ENCODE results near the gene GSC. TPM values are rescaled to one million over a fixed set of nuclear protein-coding genes. Genes with fewer than 3 reads are reported as not detected.

Gene GSC
- total RNA-seq, 1 experiment from 2014 or later = not detected

GRCh38 chr14:94819531-94819930 is 49.6 kb upstream of the GSC start:
- Histone ChIP-seq H3T11ph (ENCODE audit: low read length) (no peak overlapping the region), H3K18ac (ENCODE audit: insufficient read length, low read depth, low read length) (no peak overlapping the region), H3K27me3 (ENCODE audit: insufficient read depth, low read length) (no peaks in the 10 kb centered on the region), H4K20me1 (ENCODE audit: control insufficient read depth, insufficient read depth, insufficient read length) (no peaks in the 10 kb centered on the region), H4K91ac (ENCODE audit: insufficient read length, low read depth, low read length) (no peak overlapping the region), H3K79me2 (ENCODE audit: insufficient read depth, low read length) (no peaks in the 10 kb centered on the region), H2BK15ac (ENCODE audit: low read depth, low read length) (no peak overlapping the region), H2BK120ac (ENCODE audit: low read depth, low read length, poor library complexity, severe bottlenecking) (no peak overlapping the region), H2BK12ac (ENCODE audit: insufficient read length, low read depth, low read length) (no peak overlapping the region), H3K9ac (ENCODE audit: extremely low read depth, insufficient read length, low read length) (no peak overlapping the region), H2BK20ac (ENCODE audit: low read depth, low read length, poor library complexity, severe bottlenecking) (no peak overlapping the region), H2AFZ (ENCODE audit: low read length) (no peak overlapping the region), H3K27ac (ENCODE audit: insufficient read length, low read depth, low read length) (no peak overlapping the region), H4K5ac (ENCODE audit: insufficient read length, low read depth, low read length) (no peak overlapping the region), H4K8ac (replicated peaks; ENCODE audit: insufficient read length, low read depth, low read length) (no peak overlapping the region), H3K4me2 (ENCODE audit: insufficient read depth, insufficient read length, low read length) (no peak overlapping the region), H3K56ac (ENCODE audit: insufficient read length, low read depth, low read length) (no peak overlapping the region), H3K9me3 (ENCODE audit: control insufficient read depth, low read depth, low read length) (no peaks in the 10 kb centered on the region), H3K23ac (ENCODE audit: insufficient read length, low read depth, low read length) (no peak overlapping the region), H3K23me2 (ENCODE audit: insufficient read length, low read depth, low read length, poor library complexity, severe bottlenecking) (no peaks in the 10 kb centered on the region), H3K14ac (ENCODE audit: insufficient read depth, low read length) (no peak overlapping the region), H3K4me1 (ENCODE audit: insufficient read depth, low read length) (no peaks in the 10 kb centered on the region), H3K79me1 (ENCODE audit: insufficient read depth, low read depth, low read length, poor library complexity, severe bottlenecking) (no peaks in the 10 kb centered on the region), H2BK5ac (ENCODE audit: insufficient read length, low read length) (no peak overlapping the region), H3K4ac (ENCODE audit: low read depth, low read length) (no peak overlapping the region), H2AK5ac (ENCODE audit: insufficient read length, low read length) (no peak overlapping the region)
- no peak for DNase-seq
- H3K9me3 Mint-ChIP-seq = peaks cover 8 to 9% of the 10 kb centered on the region in 2 experiments
- H3K27me3 Mint-ChIP-seq (ENCODE audit: low read depth) = peaks cover 2% of the 10 kb centered on the region
- H3K27ac Mint-ChIP-seq = no peak overlapping the region
- peaks cover 3% of the 10 kb centered on the region in 2 experiments; a peak in 2 of 4 replicates for H3K4me1 Mint-ChIP-seq
- TF ChIP-seq CTCF (conservative IDR thresholded peaks at IDR 0.05) = no peak
- peaks cover 0 to 4% (median 4%) of the 10 kb centered on the region in 3 experiments; a peak in 3 of 7 replicates for H3K36me3 Mint-ChIP-seq (ENCODE audit: insufficient read depth in 1 of 3, low read depth in 3 of 3)
- H3K4me3 Mint-ChIP-seq = no peak overlapping the region
- WGBS (ENCODE audit: extremely low coverage, insufficient read length, low lambda C conversion rate) = no CpG with 5 or more reads among the region's 3 CpGs

Measured in H9 (cell line).